NCI-H2171 treated with DMSO at 0.1 percent for 48 hours (cell line): Measurements from ENCODE around the gene MORN1.

Source experiments
- DNase-seq: peaks from one replicate; lab custom pipeline; 2025; lab: John Stamatoyannopoulos, UW

MORN1 gene

DNA sequence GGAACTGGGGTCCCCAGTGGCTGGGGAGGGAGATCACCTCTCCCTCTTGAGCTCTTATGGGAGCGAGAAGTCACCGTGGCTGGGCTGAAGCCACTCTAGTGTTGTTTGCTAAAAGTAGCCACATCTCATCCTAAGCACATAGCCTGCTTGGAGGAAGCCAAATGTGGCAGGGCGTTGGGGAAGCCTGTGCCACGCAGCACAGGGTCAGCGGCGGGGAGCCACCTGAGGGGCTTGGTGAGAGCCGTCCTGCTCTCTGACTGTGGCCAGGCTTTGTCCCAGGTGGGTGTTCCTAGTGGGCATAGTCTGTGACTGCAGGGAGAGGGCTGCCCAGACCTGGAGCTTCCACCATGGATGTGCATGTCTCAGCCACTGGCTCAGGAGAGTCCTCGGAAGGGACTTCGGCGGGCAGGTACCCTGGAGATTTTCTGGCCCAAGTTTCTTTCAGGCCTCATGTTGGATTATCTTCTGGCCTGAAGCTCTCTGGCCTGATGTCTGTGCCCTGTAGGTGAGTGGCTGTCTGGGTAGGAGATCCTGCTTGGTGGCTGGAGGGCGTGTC is 38.9 kb downstream of the MORN1 start:
- DNase-seq, result no peak

DNA sequence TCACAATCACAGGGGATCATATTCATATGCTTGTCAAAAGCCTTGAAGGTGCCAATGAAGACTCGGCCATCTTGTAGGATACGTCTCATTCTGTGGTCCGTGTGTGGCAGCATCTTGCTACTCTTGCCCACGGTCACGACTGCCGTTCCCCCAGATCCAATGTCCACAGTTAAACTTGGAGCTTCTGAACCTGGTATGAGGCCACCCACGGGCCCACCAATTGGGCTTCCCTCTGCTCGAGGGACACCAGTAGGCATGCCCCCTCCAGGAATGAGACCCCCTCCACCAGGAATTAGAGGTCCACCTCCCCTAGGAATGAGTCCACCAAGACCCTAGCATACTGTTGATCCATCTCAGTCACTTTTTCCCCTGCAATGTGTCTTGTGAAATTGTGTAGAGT is 39.6 kb downstream of the MORN1 start:
- DNase-seq, result no peak

DNA sequence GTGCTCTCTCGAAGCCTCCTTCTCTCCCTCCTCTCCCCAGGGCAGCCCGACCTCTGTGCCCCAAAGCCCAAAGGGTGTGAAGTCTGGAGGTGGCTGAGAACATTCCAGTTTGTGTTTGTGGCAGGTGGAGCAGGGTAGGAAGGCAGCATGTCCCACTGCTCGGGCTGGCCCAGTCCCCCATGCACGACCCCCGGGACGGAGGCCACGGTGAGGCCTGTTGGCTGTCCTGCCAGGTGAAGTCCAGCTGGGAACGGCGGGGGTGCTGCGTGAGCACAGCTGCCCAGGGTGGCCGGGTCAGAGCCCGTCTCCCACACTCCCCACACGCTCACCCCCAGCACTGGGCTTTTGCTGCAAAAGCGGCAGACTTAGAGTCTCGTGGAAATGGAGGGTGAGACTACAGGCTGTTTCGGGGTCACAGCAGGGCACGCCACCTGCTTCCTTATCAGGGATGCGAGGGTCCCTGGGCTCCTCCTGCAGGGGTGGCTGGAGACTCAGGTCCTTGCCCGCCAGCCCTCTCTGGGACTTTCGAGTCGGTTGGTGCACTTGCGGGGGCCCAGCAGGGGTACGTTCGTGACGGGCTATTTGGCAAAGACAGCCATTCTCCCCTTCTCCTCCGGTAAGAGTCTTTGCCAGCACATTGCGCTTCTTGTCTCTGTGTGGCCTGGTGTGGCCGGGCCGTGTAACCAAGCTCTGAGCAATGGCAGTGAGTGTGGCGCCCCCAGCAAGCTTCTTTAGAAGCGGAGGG is 40.3 kb downstream of the MORN1 start:
- no peak for DNase-seq

DNA sequence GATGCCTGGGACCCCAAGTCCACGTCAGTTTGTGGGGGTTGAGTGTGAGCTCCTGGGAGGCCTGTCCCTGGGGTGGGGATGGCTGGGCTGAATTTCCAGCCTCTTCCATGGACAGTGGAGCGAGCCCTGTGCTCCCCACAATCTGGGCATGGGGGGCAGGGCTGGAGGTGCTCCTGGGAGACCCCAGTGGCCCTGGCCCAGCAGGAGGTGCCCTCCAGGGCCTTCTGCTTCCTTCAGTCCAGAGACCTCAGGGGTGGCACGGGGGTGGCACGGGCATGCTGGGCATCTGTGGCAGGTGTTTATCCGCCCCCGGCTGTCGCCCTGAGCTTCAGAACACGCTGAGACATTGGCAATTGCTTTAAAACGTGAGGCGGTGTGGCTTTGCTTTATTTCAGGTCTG is 40.9 kb downstream of the MORN1 start:
- DNase-seq, result no peak

DNA sequence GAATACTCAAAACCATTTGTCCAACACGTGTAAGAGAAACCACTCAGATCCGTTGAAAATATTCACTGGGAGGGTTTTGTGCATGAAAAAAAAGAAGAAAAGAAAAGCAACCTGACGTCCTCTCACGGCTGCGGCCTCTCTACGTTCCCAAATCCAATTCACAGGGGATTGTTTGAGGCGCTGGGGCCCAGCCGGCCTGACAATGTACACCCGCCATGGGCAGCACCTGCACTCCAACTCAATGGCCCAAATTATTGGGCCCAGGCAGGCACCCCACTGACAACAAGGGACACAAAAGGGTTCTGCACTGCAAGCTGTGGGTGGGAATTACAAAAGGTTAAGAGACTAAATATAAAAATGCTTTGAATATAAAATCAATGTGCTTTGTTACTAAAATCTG is 41.5 kb downstream of the MORN1 start:
- DNase-seq, result no peak

DNA sequence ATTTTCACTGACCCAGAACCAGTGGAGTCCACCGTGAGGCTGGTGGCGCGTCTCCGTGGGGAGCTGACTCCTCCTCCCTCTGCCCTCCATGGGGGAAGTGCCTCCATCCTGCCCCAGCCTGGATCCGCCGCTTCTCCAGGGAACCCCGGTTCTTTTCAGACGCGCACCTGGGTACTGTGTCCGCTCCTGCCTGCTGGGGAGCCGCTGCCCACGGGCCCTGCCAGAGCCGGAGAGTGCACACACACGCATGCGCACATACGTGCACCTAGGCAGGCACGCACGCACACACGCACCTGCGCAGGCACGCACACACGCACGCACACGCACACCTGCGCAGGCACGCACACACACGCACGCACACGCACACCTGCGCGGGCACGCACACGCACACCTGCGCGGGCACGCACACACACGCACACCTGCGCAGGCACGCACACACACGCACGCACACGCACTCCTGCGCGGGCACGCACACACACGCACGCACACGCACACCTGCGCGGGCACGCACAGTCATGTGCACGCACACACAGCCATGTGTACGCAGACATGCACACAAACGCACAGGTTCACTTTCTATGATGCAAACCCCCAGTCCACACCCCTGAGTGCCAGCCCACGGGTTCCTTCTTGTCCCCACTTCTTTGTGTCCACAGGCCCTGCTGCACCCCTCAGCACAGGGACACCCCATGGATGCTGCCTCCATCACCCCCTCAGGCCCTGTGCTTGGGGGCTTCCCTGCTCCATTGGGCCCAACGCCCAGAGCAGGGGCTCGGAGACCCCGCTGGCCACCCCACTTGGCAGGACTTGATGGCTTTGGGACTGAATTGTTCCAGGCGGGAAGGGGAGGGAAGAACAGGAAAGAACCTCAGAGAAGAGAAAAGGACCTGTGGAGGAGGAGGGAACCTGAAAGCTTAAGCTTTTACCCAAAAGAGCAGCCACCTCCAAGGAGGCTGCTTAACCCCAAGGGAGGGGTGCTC is 42.7 kb downstream of the MORN1 start:
- no peak for DNase-seq

DNA sequence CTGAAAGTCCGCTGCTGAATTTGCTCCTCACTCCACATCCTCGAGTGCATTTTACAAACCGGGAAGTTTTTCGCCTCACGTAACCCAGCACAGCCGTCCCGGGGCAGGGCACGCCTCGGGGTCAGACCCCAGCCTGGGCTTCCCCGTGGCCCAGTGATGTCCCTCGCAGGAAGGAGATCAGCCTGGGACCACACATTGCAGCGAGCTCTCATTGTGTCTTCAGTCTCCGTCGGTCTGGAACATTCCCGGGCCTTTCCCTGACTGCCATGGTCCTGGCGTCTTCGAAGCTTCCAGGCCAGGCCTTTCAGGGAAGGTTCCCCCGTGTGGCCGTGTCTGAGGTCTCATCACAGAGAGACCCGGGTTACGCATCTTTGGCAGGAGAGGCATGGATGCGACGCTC is 43.5 kb downstream of the MORN1 start:
- no peak for DNase-seq

DNA sequence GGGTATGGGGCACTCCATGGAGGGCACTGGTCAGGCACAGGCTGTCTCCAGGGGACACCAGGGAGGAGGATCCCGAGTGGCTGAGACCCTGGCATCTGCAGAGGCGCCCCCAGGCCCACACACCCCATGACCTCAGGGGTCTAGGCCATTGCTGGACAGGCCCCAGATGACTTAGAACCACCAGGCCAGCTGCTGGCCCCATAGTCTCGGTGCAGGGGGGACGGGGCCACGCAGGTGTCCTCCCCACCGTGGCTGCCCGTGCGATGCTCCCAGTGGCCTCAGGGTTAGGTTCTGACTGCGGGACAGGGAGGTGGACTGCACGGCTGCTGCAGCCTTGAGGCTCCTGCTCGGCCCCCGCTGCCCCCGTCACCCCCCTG is 44.0 kb downstream of the MORN1 start:
- no peak for DNase-seq

DNA sequence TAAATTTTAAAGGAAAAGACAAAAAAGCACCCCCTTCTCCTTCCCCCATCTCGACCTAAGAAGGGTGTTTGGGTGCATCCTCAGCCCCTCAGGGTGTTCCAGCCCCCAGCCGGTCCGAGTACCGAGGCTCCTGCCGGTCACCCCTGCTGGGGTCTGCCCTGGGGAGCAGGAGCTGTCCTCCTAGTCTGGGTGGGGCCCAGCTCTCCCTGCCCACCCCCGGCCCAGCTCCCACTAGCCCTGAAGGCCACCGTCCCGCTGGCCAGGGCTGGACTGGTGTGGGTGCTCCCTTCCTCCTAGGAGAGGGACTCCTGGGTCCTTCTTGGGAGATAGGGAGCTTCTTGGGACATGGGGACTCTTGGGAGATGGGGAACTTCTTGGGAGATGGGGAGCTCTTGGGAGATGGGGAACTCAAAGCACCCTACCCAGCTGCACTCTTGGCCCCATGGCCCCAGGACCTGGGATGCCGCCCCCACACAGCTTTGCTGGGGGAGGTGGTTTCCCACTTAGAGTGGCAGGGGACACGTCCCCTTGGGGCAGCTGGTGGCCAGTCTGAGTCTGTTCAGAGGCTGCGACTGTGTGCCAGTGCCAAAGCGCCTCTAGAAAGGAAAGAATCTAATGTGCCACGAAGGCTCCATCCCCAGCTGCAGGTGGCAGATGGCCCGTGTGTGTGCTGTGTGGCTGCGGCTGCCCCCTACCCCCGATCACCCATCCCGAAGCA is 44.5 kb downstream of the MORN1 start:
- no peak for DNase-seq

DNA sequence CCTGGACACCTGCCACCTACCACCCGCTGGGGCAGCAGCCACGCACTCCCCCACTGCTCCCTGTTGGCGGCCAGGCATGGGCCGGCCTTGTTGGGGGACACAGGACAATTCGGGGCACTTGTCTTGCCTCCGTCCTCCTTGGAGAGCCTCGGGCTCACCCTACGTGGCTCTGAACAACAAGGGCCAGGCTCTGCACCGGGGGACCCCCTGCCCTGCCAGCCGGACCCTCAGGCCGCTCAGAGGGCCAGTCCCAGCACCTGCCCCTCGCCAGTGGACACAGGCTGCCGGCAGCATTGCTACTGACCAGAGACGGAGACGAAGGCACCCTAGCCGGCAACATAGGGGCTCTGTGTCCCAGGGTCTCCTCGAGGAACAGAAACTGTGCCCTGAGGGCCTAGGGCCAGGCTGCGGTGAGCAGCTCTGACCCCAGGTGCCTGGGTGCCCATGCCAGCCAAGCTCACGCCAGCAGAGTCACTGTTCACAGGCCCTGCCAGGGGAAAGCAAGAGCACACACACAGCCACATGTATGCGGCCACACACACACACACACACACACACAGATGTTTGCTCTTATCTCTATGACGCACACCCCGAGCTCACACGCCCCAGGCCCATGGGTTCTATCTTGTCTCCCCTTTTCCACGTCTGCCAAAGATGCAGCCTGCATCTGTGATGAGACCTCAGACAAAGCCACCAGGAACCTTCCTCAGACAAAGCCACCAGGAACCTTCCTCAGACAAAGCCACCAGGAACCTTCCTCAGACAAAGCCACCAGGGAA is 45.9 kb downstream of the MORN1 start:
- no peak for DNase-seq

DNA sequence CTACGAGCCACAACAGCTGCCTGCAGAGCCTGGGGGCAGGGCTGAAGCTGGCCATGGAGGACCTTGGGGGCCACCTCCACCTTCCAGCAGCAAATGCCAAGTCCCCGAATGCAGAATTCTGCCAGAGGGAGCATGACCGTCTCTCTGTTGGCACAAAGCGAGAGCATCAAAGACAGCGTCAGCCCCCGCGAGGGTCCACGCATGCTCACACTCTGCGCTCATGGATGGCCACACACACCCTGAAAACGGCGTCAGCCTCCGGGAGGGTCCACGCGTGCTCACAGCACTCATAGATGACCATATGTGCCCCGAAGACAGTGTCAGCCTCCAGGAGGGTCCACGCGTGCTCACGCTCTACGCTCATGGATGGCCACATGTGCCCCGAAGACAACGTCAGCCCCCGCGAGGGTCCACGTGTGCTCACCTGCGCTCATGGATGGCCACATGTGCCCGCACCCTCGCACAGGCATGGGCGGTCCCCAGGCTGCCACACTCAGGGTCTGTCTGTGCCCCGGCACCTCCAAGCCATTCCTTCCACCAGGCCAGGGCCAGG is 46.5 kb downstream of the MORN1 start:
- no peak for DNase-seq

DNA sequence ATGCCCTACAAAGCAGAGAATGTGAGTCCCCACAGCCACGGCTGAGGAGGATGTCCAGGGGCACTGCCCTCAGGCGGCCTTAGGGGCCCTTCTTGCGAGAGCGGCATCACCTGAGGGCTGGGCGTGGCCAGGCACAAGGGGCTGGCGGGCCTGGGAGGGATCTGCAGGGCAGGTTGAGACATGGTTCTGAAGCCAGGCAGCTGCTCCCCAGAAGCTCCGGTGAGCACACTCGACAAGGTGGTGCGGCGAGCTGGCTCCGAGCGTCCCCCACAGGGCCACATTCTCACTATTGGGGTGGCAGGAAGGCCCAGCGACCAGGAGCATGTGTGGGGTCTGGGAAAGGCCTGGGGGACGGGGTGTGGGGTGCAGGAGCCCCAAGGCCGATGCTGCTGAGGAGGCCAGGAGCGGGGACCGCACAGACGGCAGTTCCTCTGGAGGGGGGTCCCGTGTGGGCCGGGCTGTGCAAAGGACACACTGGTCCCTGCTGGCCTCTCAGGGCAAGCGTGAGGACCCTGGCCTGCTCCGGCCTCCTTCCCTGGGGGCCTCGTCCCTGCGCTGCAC is 47.2 kb downstream of the MORN1 start:
- peak; percentile 92 for DNase-seq

DNA sequence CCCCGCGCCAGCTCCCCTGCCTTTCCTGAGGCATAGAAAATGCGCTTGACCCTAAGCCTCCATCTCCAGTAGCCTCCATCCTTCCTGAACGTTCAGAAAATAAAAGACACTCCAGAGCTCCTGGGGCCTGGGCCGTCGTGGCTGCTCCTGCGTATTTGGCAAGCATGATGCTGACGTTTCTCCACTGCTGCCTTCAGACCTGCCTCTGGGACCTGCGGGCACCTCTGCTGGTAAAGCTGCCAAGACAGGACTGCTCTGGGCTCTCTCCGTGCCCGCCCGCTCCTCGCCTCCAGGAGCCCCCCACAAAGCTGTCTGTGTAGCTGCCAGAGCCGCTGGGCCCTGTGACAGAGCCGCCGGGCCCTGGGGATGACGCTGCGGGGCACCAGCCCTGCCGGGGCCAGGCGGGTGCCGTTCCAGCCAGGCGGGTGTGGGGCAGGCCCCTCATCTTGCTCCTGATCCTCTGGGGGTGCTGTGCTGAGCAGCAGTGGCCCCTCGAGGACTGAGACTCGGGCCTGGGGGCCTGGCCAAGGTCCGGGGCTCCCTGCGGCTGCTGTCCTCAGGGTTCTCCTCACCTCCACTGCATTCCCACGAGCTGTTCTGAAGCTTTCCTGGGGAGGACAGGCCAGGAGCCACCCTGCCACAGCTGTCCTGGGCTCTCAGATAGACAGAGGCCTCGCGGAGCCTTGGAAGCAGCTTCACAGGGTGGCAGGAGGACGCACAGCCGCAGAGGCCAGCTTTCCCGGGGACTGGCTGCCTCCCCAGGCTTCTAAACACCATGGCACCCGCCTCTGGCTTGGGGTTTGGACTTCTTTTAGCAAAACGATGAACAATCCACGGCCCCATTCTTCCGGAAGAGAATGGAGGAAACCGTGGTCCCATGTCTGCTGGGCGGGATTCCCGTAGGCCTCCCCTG is 48.1 kb downstream of the MORN1 start:
- DNase-seq, result no peak

DNA sequence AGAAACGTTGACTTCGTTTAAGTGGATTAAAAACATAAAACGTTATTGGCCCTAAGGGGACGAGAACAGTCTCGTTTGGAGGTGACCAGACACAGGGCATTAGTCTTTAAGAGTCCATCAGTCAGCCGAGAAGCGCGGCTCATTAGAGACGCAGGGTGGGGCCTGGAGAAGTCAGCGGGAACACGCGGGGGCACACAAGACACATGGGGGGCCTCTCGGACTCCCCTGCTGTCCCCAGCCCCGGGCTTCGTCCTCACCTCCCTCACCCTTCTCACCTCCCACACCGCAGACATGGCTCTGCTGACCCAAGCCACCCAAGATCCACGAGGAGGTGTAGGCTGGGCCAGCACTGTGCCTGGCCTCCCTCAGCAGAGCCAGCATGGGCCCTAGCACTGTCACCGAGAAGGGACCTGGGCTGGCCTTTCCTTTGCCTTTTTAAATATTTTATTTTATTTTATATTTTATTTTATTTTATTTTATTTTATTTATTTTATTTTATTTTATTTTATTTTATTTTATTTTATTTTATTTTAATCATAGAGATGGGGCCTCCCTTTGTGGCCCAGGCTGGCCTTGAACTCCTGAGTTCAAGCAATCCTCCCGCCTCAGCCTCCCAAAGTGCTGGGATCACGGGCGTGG is 48.9 kb downstream of the MORN1 start:
- no peak for DNase-seq

DNA sequence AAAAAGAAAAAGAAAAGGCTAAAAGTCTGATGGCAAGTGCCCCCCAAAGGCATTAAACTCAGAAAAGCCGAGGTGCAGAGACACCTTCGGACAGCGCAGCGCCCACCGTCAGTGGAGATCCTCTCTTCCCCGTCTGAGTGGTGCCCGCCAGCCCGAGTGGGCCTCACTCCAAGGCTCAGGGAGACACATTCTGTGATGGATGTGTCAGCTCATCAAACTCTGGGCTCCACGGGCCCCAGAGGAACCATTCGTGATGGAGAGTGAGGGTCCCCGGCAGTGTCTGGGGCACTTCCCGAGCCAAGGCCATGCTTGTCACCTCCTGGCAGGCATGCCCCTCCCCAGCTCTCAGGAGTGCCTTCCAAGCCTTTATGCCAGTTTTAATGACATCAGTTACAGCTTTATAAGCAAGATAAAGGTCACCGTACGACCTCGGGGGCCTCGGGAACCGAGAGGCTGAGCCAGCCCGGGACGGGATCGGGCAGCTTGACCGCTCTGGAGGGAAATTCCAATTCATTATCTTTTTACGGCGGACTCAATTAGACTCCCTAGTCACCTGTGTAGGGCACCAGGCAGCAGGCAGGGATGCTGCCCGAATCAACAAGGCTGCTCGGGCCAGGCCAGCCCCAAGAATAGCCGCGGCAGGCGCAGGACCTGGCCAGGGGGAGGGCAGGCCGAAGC is 49.5 kb downstream of the MORN1 start:
- DNase-seq, result no peak

DNA sequence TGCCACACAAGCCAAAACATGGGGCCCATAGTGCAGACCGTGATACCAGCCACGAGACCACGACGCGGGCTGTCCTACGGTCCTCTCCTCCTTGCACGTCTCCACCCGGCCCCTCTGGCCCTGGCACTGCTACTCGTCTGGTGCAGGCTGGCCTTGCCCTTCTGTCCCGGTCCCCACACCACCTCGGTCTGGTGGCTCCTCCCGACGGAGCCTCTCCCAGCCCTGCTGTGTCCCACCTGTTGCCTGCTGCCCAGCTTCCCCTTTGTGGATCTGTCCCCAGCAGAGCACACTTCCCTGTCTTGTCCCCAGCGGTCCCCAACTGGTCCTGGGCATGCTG is 50.5 kb downstream of the MORN1 start:
- DNase-seq, result no peak

DNA sequence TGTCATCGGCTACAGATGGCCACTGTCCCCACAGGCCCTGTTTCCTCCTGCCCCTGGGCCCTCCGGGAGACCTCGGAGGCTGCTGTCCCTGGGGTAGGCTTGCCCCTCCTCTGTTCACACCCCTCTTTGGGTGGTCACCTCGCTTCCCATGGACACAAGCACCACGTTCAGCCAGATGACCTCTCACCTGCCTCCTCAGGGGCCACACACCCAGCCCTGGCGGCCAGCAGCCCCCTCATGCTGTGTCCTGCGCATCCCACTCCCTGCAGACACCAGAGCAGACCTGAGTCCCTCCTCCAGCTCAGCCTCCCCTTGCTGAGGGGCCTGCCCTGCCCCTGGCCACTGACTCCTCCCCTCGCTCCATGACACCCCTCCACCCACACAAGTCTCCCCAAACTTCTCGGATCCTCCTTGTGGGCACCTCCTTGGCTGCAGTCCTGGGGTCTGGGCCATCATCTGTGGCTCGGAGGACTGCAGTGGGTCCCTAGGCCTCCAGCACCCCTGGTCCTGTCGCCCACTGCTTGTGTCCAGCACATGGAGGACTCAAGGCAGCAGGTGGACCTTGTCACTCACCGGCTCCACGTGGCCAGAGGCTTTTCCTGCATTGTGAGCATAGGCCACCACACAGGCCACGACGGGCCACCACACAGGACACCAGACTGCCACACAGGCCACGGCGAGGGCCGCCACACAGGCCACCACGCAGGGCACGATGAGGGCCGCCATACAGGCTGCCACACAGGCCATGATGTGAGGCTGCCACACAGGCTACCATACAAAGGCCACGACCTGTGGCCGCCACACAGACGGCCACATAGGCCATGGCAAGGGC is 51.1 kb downstream of the MORN1 start:
- DNase-seq, result no peak
